C4-2B (cell line): ENCODE measurements around the gene SPTB.

Experiments used
- ZFX ChIP-seq: fragments of 450-650 bp; IDR thresholded peaks from 2 replicates; pipeline ENCODE4 v1.6.1; 2017
- TF ChIP-seq, protein P1 (sequence below): fragments of 450-650 bp; conservative IDR thresholded peaks from 2 replicates; pipeline ENCODE4 v1.5.1; 2017; ENCODE audit warnings: mild to moderate bottlenecking

DNA sequence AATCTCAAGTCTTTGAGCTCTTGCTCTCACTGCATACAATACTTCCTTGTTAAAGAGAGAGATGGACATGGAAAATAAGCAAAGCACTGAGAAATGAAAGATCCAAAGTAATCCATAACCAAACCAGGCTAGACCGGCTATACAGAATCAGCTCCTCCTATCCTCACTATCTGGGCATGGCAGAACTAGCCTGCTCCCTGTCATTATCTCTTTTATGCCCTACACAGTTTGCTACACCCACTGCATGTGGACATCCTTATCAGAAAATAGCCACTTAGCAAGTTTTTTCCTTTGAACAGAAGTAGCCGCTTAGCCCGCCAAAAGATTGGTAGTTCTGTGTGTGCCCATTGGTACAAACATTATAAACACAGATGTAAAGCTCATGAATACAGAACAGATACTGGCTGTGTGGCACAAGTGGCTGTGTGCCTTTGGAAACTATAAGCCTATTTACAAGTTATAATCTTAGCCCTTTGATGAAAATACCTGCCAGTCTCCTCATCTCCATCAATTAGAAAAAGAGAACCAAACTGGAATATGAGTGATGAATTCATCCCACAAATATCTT is 34.7 kb downstream of the SPTB start:
- TF ChIP-seq, protein P1, sequence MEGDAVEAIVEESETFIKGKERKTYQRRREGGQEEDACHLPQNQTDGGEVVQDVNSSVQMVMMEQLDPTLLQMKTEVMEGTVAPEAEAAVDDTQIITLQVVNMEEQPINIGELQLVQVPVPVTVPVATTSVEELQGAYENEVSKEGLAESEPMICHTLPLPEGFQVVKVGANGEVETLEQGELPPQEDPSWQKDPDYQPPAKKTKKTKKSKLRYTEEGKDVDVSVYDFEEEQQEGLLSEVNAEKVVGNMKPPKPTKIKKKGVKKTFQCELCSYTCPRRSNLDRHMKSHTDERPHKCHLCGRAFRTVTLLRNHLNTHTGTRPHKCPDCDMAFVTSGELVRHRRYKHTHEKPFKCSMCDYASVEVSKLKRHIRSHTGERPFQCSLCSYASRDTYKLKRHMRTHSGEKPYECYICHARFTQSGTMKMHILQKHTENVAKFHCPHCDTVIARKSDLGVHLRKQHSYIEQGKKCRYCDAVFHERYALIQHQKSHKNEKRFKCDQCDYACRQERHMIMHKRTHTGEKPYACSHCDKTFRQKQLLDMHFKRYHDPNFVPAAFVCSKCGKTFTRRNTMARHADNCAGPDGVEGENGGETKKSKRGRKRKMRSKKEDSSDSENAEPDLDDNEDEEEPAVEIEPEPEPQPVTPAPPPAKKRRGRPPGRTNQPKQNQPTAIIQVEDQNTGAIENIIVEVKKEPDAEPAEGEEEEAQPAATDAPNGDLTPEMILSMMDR, result no peak
- no peak for TF ChIP-seq ZFX
